SK-N-SH (cell line): Measurements from ENCODE around the gene ZNF768.

Experiments used
- CTCF ChIP-seq: fragments of 200-600 bp; sonication (generic); IDR thresholded peaks from 2 replicates; pipeline ENCODE4 v1.6.1; 2017; ENCODE audit warnings: antibody characterized with exemption, mild to moderate bottlenecking, moderate library complexity
- RXRA ChIP-seq: IDR thresholded peaks from 2 replicates; pipeline ENCODE4 v1.4.0; 2012; ENCODE audit warnings: low read depth, mild to moderate bottlenecking, borderline replicate concordance

DNA sequence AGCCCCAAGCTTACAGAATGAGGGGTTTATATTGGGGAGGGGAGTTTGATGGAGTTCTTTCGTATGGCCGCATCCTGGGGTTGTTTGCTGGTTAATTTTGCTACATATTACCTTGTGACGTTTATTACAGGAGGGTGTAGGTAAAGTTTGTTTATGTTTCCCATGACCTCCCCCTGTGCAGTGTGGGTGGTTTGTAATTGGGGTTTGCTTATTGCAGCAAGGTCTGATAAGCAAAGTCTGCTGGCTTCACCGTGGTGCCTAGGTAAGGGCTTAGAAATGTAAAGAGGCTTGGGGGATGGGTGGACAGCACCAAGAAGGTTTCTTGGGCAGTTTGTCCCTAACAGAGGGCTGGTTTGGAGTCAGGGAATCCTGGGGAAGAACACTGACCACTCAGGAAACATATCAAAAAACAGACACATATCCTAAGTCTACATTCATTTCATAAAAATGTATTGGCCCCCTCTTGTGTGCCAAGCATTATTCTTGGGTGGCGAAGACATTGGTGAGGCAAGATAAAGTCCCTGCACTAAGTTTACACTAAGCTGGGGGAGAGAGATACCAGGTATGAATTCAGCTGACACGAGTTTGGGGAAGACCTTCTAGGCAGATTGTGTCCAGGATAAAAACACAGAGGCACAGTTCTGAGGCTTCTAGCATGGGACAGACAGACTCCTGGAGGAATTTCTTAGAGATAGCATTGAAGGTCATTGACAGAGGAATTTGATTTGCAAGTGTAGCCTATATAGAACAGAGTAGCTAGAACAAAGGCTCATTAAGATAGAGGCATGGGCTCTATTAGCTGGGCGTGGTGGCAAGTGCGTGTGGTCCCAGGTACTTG lies 22.3 kb upstream of the ZNF768 start:
- TF ChIP-seq RXRA = no peak
- TF ChIP-seq CTCF = no peak
